HEK293T (cell line): ENCODE results near the gene MTARC2.

ENCODE experiments used
- ARNT ChIP-seq: fragments of 450-650 bp; IDR thresholded peaks from 2 replicates; pipeline ENCODE4 v1.6.1; 2017; ENCODE audit warnings: mild to moderate bottlenecking
- CTBP1 ChIP-seq: fragments of 450-650 bp; IDR thresholded peaks from 2 replicates; pipeline ENCODE4 v1.6.1; 2016; ENCODE audit warnings: borderline replicate concordance
- ELF4 ChIP-seq: fragments of 450-650 bp; IDR thresholded peaks from 2 replicates; pipeline ENCODE4 v1.6.1; 2017; ENCODE audit warnings: antibody characterized with exemption
- FOXA1 ChIP-seq: fragments of 450-650 bp; IDR thresholded peaks from 2 replicates; pipeline ENCODE4 v1.6.1; 2016; ENCODE audit warnings: mild to moderate bottlenecking
- FOXK2 ChIP-seq: fragments of 450-650 bp; IDR thresholded peaks from 2 replicates; pipeline ENCODE4 v1.6.1; 2016; ENCODE audit warnings: mild to moderate bottlenecking
- L3MBTL2 ChIP-seq: fragments of 450-650 bp; conservative IDR thresholded peaks from 2 replicates; pipeline ENCODE4 v1.6.1; 2016; ENCODE audit warnings: mild to moderate bottlenecking
- SP1 ChIP-seq: fragments of 450-650 bp; IDR thresholded peaks from 2 replicates; pipeline ENCODE4 v1.6.1; 2017
- ZNF384 ChIP-seq: fragments of 450-650 bp; IDR thresholded peaks from 2 replicates; pipeline ENCODE4 v1.6.1; 2016

- no peak for TF ChIP-seq ELF4
- TF ChIP-seq FOXK2: no peak
- TF ChIP-seq L3MBTL2: no peak
- no peak for TF ChIP-seq SP1
- no peak for TF ChIP-seq ARNT
- TF ChIP-seq CTBP1: no peak; the same call in 1 of the 2 replicates
- no peak for TF ChIP-seq FOXA1
- TF ChIP-seq ZNF384: no peak
These were observed 60.4 kb downstream of the MTARC2 start for GRCh38 chr1:220808345-220809186.
